ENCODE results near the gene ZNF679.

ZNF679 gene

GRCh38 chr7:64307254-64308015, 79.2 kb downstream of the ZNF679 start:
- peak; percentile 98 for DNase-seq

GRCh38 chr7:64308016-64308270, 79.7 kb downstream of the ZNF679 start:
- peak overlapping the region; percentile 74 for H3K9ac ChIP-seq (ENCODE audit: low read depth, low read length)
- no peak for TF ChIP-seq EZH2 (IDR thresholded peaks at IDR 0.05; ENCODE audit: borderline replicate concordance, low read depth, low read length, severe bottlenecking)
- TF ChIP-seq CTCF (IDR thresholded peaks at IDR 0.05; ENCODE audit: borderline replicate concordance, extremely low read depth, low read length, poor library complexity, severe bottlenecking), result no peak
- peak overlapping the region; percentile 85 for H2AFZ ChIP-seq (ENCODE audit: low read depth, low read length)
- peaks cover 13% of the 10 kb centered on the region for H3K79me2 ChIP-seq (ENCODE audit: insufficient read depth, low read length)
- ATAC-seq (ENCODE audit: insufficient read depth, low read depth), result no peak
- H3K36me3 ChIP-seq (ENCODE audit: insufficient read depth, low read length), result peaks cover 10% of the 10 kb centered on the region
- H4K20me1 ChIP-seq (ENCODE audit: insufficient read depth, low read length), result no peaks in the 10 kb centered on the region
- H3K27me3 ChIP-seq (ENCODE audit: insufficient read depth, low read length, poor library complexity), result no peaks in the 10 kb centered on the region
- no peaks in the 10 kb centered on the region for H3K9me3 ChIP-seq (ENCODE audit: insufficient read depth, low read length, severe bottlenecking)
- peak overlapping the region; percentile 30 to 70; a peak in 3 of 4 replicates for H3K4me3 ChIP-seq (ENCODE audit: low read depth in 1 of 2, low read length in 2 of 2)
- peak overlapping the region; percentile 66 for H3K4me2 ChIP-seq (ENCODE audit: insufficient read depth, low read length)
- H3K4me1 ChIP-seq (ENCODE audit: insufficient read depth, low read length), result peaks cover 37% of the 10 kb centered on the region
- peak overlapping the region; percentile 93 for H3K27ac ChIP-seq (ENCODE audit: low read length)
- peak; percentile 46 for DNase-seq

More at GRCh38 chr7:64307254-64308015, 79.2 kb downstream of the ZNF679 start:
- peak; percentile 98 for ATAC-seq (ENCODE audit: insufficient read depth, low read depth)
- no peaks in the 10 kb centered on the region for H3K9me3 ChIP-seq (ENCODE audit: insufficient read depth, low read length, severe bottlenecking)
- H3K27ac ChIP-seq (ENCODE audit: low read length), result peak overlapping the region; percentile 93
- peak; percentile 29 for TF ChIP-seq CTCF (IDR thresholded peaks at IDR 0.05; ENCODE audit: borderline replicate concordance, extremely low read depth, low read length, poor library complexity, severe bottlenecking)
- TF ChIP-seq EZH2 (IDR thresholded peaks at IDR 0.05; ENCODE audit: borderline replicate concordance, low read depth, low read length, severe bottlenecking), result no peak
- no peaks in the 10 kb centered on the region for H4K20me1 ChIP-seq (ENCODE audit: insufficient read depth, low read length)
- H3K4me2 ChIP-seq (ENCODE audit: insufficient read depth, low read length), result peak overlapping the region; percentile 66
- peaks cover 32% of the 10 kb centered on the region for H3K4me1 ChIP-seq (ENCODE audit: insufficient read depth, low read length)
- peaks cover 10% of the 10 kb centered on the region for H3K36me3 ChIP-seq (ENCODE audit: insufficient read depth, low read length)
- H3K79me2 ChIP-seq (ENCODE audit: insufficient read depth, low read length), result peaks cover 10% of the 10 kb centered on the region
- peak overlapping the region; percentile 30 to 70; a peak in 3 of 4 replicates for H3K4me3 ChIP-seq (ENCODE audit: low read depth in 1 of 2, low read length in 2 of 2)
- H3K9ac ChIP-seq (ENCODE audit: low read depth, low read length), result peak overlapping the region; percentile 74
- peak overlapping the region; percentile 85 for H2AFZ ChIP-seq (ENCODE audit: low read depth, low read length)
- no peaks in the 10 kb centered on the region for H3K27me3 ChIP-seq (ENCODE audit: insufficient read depth, low read length, poor library complexity)

GRCh38 chr7:64310426-64310825, 82.2 kb downstream of the ZNF679 start:
- no peaks in the 10 kb centered on the region for H3K9me3 ChIP-seq (ENCODE audit: insufficient read depth, low read length, severe bottlenecking)
- no peak for TF ChIP-seq EZH2 (IDR thresholded peaks at IDR 0.05; ENCODE audit: borderline replicate concordance, low read depth, low read length, severe bottlenecking)
- TF ChIP-seq CTCF (IDR thresholded peaks at IDR 0.05; ENCODE audit: borderline replicate concordance, extremely low read depth, low read length, poor library complexity, severe bottlenecking), result no peak
- no peaks in the 10 kb centered on the region for H3K27me3 ChIP-seq (ENCODE audit: insufficient read depth, low read length, poor library complexity)
- no peak for DNase-seq
- H2AFZ ChIP-seq (ENCODE audit: low read depth, low read length), result no peak overlapping the region
- peaks cover 54% of the 10 kb centered on the region for H3K4me1 ChIP-seq (ENCODE audit: insufficient read depth, low read length)
- H3K79me2 ChIP-seq (ENCODE audit: insufficient read depth, low read length), result peaks cover 29% of the 10 kb centered on the region
- peaks cover 18% of the 10 kb centered on the region for H3K36me3 ChIP-seq (ENCODE audit: insufficient read depth, low read length)
- H3K9ac ChIP-seq (ENCODE audit: low read depth, low read length), result no peak overlapping the region
- no peaks in the 10 kb centered on the region for H4K20me1 ChIP-seq (ENCODE audit: insufficient read depth, low read length)
- H3K27ac ChIP-seq (ENCODE audit: low read length), result no peak overlapping the region
- no peak overlapping the region for H3K4me2 ChIP-seq (ENCODE audit: insufficient read depth, low read length)
- ATAC-seq (ENCODE audit: insufficient read depth, low read depth), result no peak
- H3K4me3 ChIP-seq (ENCODE audit: low read depth in 1 of 2, low read length in 2 of 2), result no peak overlapping the region
